Measurements from ENCODE around the gene SLFN11.
"Not testable (repeated sequence)": the region's sequence is repeated elsewhere in the genome, so short reads cannot be mapped to it uniquely, and the experiment has no call there.

Gene SLFN11

DNA sequence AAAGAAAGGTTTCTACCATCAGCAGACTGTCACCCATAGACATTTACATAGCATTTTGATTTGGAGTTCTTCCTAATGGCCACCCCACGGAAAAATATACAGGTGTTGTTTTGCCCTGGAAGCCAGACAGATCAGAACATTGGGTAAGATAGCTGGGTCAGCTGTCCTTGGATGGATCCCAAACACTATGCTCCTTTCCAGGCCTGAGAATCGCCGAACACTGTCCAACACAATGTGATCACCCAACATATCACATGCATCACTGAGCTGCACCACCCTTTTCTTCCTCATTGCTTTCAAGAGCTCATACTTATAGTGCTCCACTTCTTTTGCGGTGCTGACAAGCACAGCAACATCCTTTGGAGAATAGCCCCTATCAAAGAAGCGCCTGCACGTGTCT lies 21.1 kb downstream of the SLFN11 start:
- no peak for DNase-seq (ENCODE audit: low read depth in 2 of 2)

DNA sequence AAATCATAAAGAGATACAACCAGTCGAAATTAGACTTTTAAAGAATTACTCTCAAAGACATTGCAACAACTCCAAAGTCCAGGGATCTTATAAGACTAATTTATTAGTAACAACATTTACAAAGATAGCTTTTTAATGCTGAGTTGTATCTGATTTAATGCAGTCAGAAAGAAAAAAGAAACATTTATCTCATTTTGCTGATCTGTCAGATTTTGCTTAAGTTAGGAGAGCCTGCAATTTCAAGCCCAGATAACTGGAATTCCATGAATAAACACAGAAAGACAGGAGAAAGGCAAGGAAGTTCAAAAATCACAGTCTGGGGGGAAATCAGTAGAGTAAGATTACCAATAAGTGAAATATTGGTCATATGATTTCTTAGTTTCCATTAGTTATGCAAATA lies 22.9 kb downstream of the SLFN11 start:
- DNase-seq (ENCODE audit: low read depth in 2 of 2): no peak

DNA sequence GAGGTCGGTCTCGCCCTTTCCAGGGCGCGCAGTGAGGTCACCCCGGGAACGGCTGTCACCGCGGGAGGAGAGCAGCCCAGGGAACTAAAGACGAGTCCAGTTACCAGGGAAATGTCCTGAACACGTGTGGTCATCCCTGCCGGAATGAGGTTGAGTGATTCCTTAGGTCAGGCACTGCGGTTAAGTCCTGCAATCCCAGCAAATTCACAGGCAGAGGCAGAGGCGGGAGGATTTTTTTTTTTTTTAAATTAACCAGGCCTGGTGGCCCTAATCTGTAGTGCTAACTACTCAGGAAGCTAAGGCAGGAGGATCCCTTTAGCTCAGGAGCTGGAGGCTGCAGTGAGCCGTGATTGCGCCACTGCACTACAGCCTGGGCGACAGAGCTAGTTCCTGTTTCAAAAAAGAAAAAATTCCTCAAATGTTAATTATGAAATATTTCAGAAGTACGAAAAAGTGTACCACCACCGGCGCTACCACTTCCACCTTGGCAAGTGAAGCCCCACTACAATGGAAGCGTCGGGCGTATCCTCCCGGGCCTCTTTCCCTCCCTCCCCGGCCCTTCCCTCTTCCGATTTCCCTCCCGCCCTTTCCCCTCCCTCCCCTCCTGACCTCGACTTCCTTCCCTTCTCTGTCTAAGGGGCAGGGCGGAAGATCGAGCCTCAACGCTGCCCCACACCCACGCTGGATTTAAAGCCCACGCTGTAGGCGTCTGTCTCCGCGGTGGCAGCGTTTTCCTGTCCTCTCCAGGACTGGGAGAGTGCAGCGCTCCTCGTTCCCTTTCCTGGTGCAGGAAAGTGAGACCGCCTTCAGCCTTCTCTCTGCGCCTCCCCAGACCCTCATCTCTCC lies 27.3 kb downstream of the SLFN11 start:
- DNase-seq (ENCODE audit: low read depth in 2 of 2): peak in 1 of 2 donors; percentile 12

DNA sequence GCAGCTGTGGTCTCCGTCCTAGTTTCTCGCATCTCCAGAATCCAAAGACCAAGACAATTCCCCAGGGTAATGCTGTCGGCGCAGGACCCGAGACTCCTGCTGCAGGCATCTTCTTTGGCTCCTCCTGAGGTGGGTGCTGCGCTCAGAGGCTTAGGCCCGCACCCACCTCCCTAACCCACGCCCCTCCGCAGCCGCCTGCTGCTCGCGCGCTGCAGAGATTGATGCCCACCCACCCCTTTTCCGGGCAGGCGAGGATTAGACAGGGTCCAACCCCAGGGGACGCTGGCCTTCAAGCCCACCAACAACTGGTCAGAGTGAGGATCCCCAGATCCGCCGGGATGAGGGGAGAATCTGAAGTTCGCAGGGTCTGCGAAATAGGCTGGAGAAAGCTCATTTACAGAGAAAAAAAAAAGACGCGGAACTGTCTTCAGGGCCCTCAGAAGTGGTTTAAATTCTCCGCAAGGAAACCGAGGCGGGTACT lies 27.9 kb downstream of the SLFN11 start:
- DNase-seq (ENCODE audit: low read depth in 2 of 2): no peak

DNA sequence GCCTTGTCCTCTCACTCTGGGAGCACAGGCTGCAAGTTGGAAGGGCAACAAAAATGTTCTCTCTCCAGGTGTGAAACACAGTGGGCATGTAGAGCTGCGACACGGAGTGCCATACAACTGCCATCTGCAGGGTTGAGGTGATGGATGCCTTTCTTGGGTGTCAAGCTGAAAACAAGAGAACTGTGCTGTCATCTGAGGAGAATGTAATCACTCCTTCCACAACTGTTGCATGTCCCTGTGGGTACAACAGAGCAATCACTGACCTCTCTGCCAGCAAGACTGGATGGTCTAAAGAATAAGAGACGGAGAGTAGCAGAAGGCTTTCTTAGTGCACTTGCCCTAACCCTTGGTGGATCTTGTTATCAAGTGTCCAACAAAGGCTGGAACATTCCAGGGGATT lies 29.2 kb downstream of the SLFN11 start:
- no peak for DNase-seq (ENCODE audit: low read depth in 2 of 2)

DNA sequence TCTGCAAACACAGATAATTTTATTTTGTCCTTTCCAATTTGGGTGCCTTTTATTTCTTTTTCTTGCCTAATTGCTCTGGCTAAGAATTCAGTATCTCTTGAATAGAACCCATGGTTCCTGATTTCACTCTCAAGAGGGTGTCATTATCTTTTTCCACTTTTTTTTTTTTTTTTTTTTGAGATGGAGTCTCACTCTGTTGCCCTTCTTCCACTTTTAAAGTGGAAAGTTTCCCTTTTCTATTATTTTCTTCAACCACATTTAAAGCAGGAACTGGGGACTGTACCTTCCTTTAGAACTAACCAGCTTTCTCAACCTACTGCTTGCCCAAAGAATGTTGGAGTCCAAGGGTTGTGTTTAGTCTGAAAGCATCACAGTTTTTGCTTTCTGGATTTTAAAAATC lies 31.1 kb downstream of the SLFN11 start:
- DNase-seq (ENCODE audit: low read depth in 2 of 2): no peak

DNA sequence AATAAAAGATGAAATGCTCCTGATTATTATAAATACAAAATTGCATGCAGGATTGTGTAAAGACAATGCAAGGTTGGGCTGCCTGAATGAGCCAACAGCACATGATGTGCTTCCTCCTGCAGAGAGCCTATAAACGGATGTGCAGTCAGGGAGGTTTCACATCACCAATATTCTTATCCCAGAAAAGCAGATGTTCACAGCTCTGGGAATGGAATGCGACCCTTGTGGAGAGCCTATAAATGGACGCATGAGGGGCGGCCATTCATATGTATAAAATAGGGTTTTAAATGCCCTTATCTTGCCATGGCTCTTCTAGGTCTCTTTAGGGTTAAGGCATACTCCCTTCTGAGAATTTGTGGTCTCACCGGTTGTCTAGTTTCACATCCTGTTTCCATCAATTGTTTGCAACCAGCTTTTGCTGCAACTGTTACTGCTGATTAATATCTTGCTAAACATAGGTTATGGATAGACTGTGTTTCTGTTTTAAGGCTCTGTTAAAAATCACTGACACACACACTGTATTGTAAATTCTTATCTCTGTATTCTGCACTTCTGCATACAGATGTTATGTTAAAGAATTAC lies 31.9 kb downstream of the SLFN11 start:
- no peak for DNase-seq (ENCODE audit: low read depth in 2 of 2)

DNA sequence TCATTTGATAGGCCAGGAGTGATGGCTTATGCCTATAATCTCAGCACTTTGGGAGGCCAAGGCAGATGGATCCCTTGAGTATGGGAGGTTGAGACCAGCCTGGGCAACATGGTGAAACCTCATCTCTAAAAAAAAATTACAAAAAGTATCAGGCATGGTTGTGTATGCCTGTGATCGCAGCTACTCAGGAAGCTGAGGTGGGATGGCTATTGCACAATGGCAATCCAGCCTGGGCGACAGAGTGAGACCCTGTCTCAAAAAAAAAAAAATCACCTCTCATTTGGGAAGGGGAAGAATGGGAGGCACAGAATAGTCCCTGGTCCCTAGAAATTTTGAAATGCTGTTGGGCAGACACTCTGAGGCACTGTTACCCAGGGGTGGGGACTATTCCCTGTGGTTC lies 35.2 kb downstream of the SLFN11 start:
- DNase-seq (ENCODE audit: low read depth in 2 of 2): no peak

DNA sequence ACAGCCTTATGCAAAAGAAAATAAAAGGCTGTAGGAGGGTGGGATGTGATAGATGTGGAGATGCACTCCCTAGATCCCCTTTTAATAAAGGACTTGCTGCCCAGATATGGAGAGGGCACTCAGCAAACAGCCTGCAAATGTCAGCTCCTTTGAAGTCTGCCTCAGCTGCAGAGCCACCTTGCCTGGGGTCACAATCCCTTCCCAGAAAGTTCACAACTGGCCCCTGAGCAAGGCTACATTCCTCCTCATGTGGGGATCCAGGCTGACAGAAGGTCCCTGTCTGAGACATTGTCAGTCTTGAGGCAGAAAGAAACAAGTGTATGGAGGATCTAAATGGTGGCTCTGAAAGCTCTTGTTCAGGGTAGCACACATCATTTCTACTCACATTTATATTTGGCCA lies 36.1 kb downstream of the SLFN11 start:
- DNase-seq (ENCODE audit: low read depth in 2 of 2): no peak

DNA sequence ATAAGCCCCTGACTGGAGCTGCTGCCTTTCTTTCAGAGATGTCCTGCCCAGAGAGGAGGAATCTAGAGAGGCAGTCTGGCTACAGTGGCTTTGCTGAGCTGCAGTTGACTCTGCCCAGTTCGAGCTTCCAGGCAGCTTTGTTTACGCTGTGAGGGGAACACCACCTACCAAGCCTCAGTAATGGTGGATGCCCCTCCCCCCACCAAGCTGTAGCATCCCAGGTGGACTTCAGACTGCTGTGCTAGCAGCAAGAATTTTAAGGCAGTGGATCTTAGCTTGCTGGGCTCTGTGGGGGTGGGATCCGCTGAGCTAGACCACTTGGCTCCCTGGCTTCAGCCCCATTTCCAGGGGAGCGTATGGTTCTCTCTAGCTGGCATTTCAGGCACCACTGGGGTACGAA lies 39.8 kb downstream of the SLFN11 start:
- not testable (repeated sequence) for DNase-seq (ENCODE audit: low read depth in 2 of 2)

DNA sequence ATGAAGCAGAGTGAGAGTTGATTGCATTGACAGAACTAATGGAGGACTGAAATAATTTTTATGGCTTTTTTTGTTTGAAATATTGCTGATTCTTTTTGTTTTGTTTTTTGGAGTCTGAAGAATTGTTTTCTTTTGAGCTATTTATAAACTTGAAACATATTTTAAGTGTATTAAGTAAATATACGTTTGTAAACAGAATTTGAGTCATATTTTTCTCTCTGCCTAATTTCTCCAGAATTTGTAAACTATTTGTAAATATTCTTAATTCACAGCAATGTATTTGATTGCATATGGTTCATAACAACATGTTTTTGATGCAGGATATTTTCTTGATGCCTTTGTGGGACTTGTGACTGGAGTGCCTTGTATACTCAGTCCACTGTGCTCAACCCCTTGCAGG lies 50.7 kb downstream of the SLFN11 start:
- no peak for DNase-seq (ENCODE audit: low read depth in 2 of 2)

DNA sequence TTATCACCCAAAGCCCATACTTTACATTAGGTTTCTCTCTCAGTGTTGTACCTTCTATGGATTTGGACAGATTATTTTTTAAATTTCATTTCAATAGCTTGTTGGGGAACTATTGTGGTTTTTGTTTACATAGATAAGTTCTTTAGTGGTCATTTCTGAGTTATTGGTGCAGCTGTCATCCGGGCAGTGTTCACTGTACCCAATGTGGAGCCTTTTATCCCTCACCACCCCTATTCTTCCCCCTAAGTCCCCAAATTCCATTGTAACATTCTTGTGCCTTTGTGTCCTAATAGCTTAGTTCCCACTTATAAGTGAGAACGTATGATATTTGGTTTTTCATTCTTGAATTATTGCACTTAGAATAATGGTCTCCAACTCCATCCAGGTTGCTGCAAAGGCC lies 57.5 kb downstream of the SLFN11 start:
- no peak for DNase-seq (ENCODE audit: low read depth in 2 of 2)

DNA sequence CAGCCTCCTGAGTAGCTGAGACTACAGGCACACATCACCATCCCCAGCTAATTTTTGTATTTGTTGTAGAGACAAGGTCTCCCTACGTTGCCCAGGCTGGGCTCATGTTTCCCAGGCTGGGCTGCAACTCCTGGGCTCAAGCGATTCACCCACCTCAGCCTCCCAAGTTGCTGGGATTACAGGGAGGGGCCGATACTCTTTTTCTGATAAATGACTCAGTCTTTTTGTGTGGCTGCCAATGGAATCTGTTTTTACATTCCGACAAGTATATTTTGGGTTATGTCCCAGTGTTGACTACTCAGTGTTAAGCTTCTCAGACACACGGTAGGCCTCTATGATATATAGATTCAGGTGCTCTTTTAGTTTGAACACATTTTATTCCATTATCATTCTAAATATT lies 58.1 kb downstream of the SLFN11 start:
- no peak for DNase-seq (ENCODE audit: low read depth in 2 of 2)

DNA sequence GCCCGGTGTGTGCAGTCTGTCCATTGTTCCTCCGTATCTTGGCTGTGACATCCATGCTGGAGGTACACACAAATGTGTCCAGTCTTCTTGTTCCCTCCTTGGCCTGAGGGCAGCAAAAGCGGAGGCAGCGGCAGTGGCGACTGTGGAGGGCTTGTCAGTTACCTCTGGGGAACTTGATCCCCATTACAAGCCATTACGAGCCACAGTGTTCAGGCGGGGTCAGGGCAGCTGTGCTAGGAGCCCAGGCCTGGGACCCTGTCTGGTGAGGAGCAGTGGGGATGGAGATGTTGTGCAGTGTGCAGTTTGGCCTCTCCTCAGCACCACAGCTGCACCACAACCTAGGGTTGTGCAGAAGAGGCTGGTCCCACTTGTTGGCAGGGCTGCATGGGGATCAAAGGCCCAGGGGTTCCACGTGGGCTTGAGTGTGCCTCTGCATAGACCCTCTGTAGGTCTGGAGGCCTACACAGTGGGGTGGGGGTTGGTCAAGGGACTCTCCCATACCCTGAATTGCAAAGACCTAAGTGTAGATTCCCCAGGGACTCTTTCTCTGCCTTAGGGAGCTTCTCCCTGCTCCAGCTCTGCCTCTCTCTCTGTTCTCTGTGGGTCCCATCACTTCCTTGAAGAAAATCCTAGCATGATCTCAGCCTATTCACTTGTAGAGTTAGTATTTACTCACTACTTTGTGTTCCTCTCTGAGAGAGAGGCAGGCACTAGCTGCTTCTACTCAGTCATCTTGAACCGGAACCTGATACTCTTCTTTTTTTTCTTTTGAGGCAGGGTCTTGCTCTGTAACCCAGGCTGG lies 58.8 kb downstream of the SLFN11 start:
- DNase-seq (ENCODE audit: low read depth in 2 of 2): no peak

DNA sequence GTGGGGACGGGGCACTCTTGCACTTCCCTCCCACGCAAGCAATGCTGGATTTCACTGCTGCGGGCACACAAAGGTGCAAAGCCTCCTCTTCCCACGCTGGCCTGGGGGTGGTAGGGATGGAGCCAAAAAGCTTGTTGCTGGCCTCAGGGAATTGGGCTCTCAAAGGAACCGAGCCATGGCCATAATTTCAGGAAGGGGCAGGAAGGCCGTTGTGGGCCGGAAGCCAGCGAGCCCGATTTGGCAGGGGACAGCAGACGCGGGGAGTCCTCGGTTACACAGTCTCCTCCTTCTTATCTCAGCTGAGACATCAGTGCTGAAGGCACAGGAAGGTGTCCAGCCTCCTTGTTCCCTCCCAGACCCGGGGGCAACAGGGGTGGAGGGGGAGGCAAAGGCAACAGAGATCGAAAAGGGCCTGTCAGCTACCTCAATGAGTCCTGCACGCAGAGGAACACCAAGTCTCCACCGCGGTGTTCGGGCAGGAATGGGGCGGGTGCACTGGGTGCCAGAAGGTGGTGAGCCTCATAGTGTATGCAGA lies 59.5 kb downstream of the SLFN11 start:
- no peak for DNase-seq (ENCODE audit: low read depth in 2 of 2)

DNA sequence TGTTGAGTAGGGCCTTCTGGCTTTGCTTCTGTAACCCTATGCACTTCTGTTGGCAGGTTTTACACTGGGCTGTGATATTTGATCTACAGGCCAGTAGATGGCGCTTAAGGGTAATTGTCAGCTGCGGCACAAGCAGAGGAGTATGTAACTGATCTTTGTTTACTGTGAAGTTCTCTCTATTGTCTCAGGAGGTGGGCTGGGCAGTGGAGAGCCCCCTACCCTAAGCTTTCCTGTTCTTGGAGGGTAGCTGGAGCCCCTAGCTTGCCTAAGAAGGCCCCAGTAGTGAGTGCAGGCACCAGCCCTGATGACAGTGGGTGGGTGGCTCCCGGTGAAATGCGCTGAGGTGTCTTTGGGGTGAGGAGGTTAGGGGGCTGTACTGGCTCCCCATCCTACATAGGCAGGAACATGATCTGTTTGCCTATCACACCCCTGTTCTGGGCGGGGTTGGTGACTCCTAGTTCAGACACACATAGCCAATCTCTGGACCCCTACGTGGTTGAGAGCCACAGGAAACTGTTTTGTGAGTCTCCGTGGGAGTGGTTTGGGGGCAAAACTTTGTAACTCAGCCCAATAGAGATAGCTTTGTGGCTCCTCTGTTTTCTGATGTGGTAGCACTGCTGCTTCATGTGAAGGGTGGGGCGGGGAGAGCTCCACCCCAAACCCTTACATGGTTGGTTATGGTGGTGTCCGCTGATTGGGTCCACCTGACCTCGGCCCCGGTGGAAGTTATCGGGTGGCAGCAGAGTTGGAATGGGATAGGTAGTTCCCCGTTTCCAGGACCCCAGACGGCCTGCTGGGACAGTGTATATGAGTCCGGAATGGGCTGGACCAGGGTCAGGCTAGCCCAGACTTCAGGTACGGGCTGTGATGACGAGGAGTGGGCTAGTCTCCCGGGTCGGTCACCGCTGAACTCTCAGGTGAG lies 60.4 kb downstream of the SLFN11 start:
- DNase-seq (ENCODE audit: low read depth in 2 of 2): peak; percentile 36 to 38

DNA sequence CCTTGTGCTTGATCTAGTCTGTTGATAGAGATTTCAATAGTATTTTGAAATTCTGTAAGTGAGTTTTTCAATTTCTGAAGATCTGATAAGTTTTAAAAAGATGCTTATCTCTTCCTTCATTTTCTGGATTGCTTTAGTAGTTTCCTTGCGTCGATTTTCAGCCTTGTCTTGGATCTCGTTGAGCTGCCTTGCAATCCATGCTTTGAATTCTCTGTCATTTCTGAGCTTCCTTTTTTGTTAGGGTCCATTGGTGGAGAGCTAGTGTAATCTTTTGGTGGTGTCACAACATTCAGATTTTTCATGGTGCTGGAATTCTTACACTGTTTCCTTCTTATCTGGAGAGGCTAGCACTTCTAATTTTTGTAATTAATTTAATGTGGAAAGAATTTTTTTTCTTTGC lies 61.1 kb downstream of the SLFN11 start:
- DNase-seq (ENCODE audit: low read depth in 2 of 2): no peak

DNA sequence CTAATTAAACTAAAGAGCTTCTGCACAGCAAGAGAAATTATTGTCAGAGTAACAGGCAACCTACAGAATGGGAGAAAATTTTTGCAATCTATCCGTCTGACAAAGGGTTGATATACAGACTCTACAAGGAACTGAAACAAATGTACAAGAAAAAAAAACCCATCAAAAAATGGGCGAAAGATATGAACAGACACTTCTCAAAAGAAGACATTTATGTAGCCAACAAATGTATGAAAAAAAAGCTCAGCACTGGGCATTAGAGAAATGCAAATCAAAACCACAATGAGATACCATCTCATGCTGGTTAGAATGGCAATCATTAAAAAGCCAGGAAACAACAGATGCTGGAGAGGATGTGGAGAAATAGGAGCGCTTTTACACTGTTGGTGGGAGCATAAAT lies 64.1 kb downstream of the SLFN11 start:
- DNase-seq (ENCODE audit: low read depth in 2 of 2): not testable (repeated sequence)
